OCI-LY1 (cell line): ENCODE data around the gene IL1RAPL2.

Experiments
- H2AFZ ChIP-seq: fragments of 200-600 bp; sonication (generic), shearing (Covaris generic); 2 replicates; pipeline ENCODE4 v1.6.0; 2014; ENCODE audit warnings: antibody characterized with exemption, mild to moderate bottlenecking, low read length
- H3F3A ChIP-seq: fragments of 200-600 bp; sonication (generic), shearing (Covaris generic); 2 replicates; pipeline ENCODE4 v1.6.0; 2014; ENCODE audit warnings: mild to moderate bottlenecking, antibody characterized with exemption, low read length, moderate library complexity; ENCODE audit not compliant: insufficient read depth
- H3K27ac ChIP-seq: fragments of 200-600 bp; sonication (generic); 2 replicates; pipeline ENCODE4 v1.5.1; 2014; ENCODE audit warnings: low read length, mixed run types, mild to moderate bottlenecking, low read depth; ENCODE audit not compliant: poor library complexity, severe bottlenecking
- H3K27me3 ChIP-seq: fragments of 200-600 bp; sonication (generic); 2 replicates; pipeline ENCODE4 v1.6.0; 2014; ENCODE audit warnings: antibody characterized with exemption, mild to moderate bottlenecking, low read length, moderate library complexity; ENCODE audit not compliant: insufficient read depth
- H3K36me3 ChIP-seq: fragments of 200-600 bp; sonication (generic); 2 replicates; pipeline ENCODE4 v1.6.1; 2014; ENCODE audit warnings: mild to moderate bottlenecking, antibody characterized with exemption, low read length, moderate library complexity, mixed read lengths; ENCODE audit not compliant: insufficient read depth
- H3K4me1 ChIP-seq: fragments of 200-600 bp; sonication (generic); 2 replicates; pipeline ENCODE4 v1.5.1; 2014; ENCODE audit warnings: mild to moderate bottlenecking, low read length, moderate library complexity; ENCODE audit not compliant: insufficient read depth, severe bottlenecking
- H3K4me2 ChIP-seq: fragments of 200-600 bp; sonication (generic), shearing (Covaris generic); 2 replicates; pipeline ENCODE4 v1.6.1; 2014; ENCODE audit warnings: low read length
- H3K4me3 ChIP-seq: fragments of 200-600 bp; sonication (generic); 2 replicates; pipeline ENCODE4 v1.5.1; 2014; ENCODE audit warnings: low read length, low read depth, mild to moderate bottlenecking, mixed read lengths; ENCODE audit not compliant: poor library complexity, severe bottlenecking
- H3K79me2 ChIP-seq: fragments of 200-600 bp; shearing (Covaris generic); 2 replicates; pipeline ENCODE4 v1.6.1; 2016; ENCODE audit warnings: mixed run types, low read length, mixed read lengths; ENCODE audit not compliant: insufficient read depth
- H3K9ac ChIP-seq: fragments of 200-600 bp; sonication (generic), shearing (Covaris generic); 2 replicates; pipeline ENCODE4 v1.6.1; 2014; ENCODE audit warnings: mild to moderate bottlenecking, low read length, mixed read lengths
- H3K9me2 ChIP-seq: fragments of 200-600 bp; sonication (generic), shearing (Covaris generic); 2 replicates; pipeline ENCODE4 v1.6.1; 2014; ENCODE audit warnings: low read depth, mild to moderate bottlenecking, low read length, mixed read lengths
- H3K9me3 ChIP-seq: fragments of 200-600 bp; shearing (Covaris generic); 2 replicates; pipeline ENCODE4 v1.6.1; 2014; ENCODE audit warnings: low read length, mixed read lengths
- H4K20me1 ChIP-seq: fragments of 200-600 bp; sonication (generic), shearing (Covaris generic); 2 replicates; pipeline ENCODE4 v1.6.0; 2016; ENCODE audit warnings: mild to moderate bottlenecking, low read length; ENCODE audit not compliant: insufficient read depth
- CTCF ChIP-seq: fragments of 200-600 bp; sonication (generic), shearing (Covaris generic); IDR thresholded peaks from 2 replicates; pipeline ENCODE4 v1.5.1; 2017; ENCODE audit warnings: mild to moderate bottlenecking, antibody characterized with exemption, low read length, moderate library complexity, mixed read lengths
- EZH2 ChIP-seq: fragments of 200-600 bp; sonication (generic), shearing (Covaris generic); IDR thresholded peaks from 2 replicates; pipeline ENCODE4 v1.8.0; 2017; ENCODE audit warnings: borderline replicate concordance, mixed run types, mild to moderate bottlenecking, antibody characterized with exemption, low read length, moderate library complexity, mixed read lengths

IL1RAPL2 gene

GRCh38 chrX:104566681-104567501 lies 892 bp downstream of the IL1RAPL2 start:
- Histone ChIP-seq H3K9ac (no peak overlapping the region), H3K79me2 (no peaks in the 10 kb centered on the region), H3K9me3 (no peaks in the 10 kb centered on the region), H4K20me1 (no peaks in the 10 kb centered on the region), H2AFZ (no peak overlapping the region), H3K4me1 (no peaks in the 10 kb centered on the region), H3K4me3 (no peak overlapping the region), H3K27ac (no peak overlapping the region), H3K27me3 (no peaks in the 10 kb centered on the region), H3K4me2 (no peak overlapping the region), H3K36me3 (no peaks in the 10 kb centered on the region), H3K9me2 (no peaks in the 10 kb centered on the region), H3F3A (no peaks in the 10 kb centered on the region)
- TF ChIP-seq CTCF = no peak

GRCh38 chrX:104567506-104567905 lies 1.5 kb downstream of the IL1RAPL2 start:
- Histone ChIP-seq H3K4me3 (no peak overlapping the region), H3F3A (no peaks in the 10 kb centered on the region), H3K9ac (no peak overlapping the region), H3K79me2 (no peaks in the 10 kb centered on the region), H3K9me2 (no peaks in the 10 kb centered on the region), H4K20me1 (no peaks in the 10 kb centered on the region), H2AFZ (no peak overlapping the region), H3K4me2 (no peak overlapping the region), H3K36me3 (no peaks in the 10 kb centered on the region), H3K9me3 (no peaks in the 10 kb centered on the region), H3K27me3 (no peaks in the 10 kb centered on the region), H3K27ac (no peak overlapping the region), H3K4me1 (no peaks in the 10 kb centered on the region)
- TF ChIP-seq CTCF (no peak), EZH2 (no peak)

- Histone ChIP-seq H3K27me3 (no peaks in the 10 kb centered on the region), H3K4me3 (no peak overlapping the region), H3K27ac (no peak overlapping the region), H3K9me2 (no peaks in the 10 kb centered on the region), H3K4me2 (no peak overlapping the region), H3K79me2 (no peaks in the 10 kb centered on the region), H3K36me3 (no peaks in the 10 kb centered on the region), H2AFZ (no peak overlapping the region), H4K20me1 (no peaks in the 10 kb centered on the region), H3F3A (no peaks in the 10 kb centered on the region), H3K9me3 (no peaks in the 10 kb centered on the region), H3K9ac (no peak overlapping the region), H3K4me1 (no peaks in the 10 kb centered on the region)
- TF ChIP-seq CTCF (no peak), EZH2 (no peak)
Measured at GRCh38 chrX:104568304-104568915, 2.4 kb downstream of the IL1RAPL2 start.
